Endothelial cell of umbilical vein (primary cell): ENCODE data around the gene SH3RF3. TPM values are rescaled to one million over a fixed set of nuclear protein-coding genes. Genes with fewer than 3 reads are reported as not detected.

Source experiments
- BruUV-seq: library from RNA; stranded (reverse); fragments of 400-500 nt; replicated peaks from 2 replicates; lab custom pipeline; 2021; lab: Mats Ljungman, UMichigan
- CTCF ChIA-PET: fragments of 300-600, 350-600 bp; sonication (Branson Sonifier 250); formaldehyde crosslinking; loops from one replicate; lab custom pipeline; 2021; ENCODE audit warnings: antibody characterized with exemption, inconsistent platforms; lab: Charles Lee
- POLR2A ChIA-PET: fragments of 300-600, 350-600 bp; sonication (Branson Sonifier 250); formaldehyde crosslinking; loops from one replicate; lab custom pipeline; 2021; ENCODE audit warnings: antibody characterized with exemption, inconsistent platforms; lab: Charles Lee
- DNase-seq: peaks from one replicate; pipeline ENCODE4 v3.0.0-alpha.2; 2011; ENCODE audit warnings: low read depth, low spot score
- FAIRE-seq: peaks from 2 replicates; lab custom pipeline; 2011; peaks lifted over from hg19 to GRCh38; lab: Jason Lieb, UNC
- H2AFZ ChIP-seq: 2 replicates; pipeline ENCODE4 v1.6.0; 2012; ENCODE audit warnings: low read depth, low read length, control low read depth, inconsistent platforms
- H3K27ac ChIP-seq: 2 replicates; pipeline ENCODE4 v1.5.1; 2011; ENCODE audit warnings: low read depth, mild to moderate bottlenecking, control low read depth, low read length, moderate library complexity; ENCODE audit not compliant: insufficient read depth
- H3K27me3 ChIP-seq, 2 experiments: 2 replicates each; pipeline versions ENCODE4 v1.6.0 to v1.6.1; 2011; ENCODE audit warnings: low read length in 2 of 2, mixed read lengths in 1 of 2; ENCODE audit not compliant: control insufficient read depth in 2 of 2, insufficient read depth in 2 of 2
- H3K36me3 ChIP-seq, 2 experiments: 2 replicates in 1 of 2; 3 replicates in 1 of 2; pipeline ENCODE4 v1.5.1; 2011; ENCODE audit warnings: low read length in 2 of 2, mild to moderate bottlenecking in 1 of 2, moderate library complexity in 1 of 2; ENCODE audit not compliant: control insufficient read depth in 2 of 2, insufficient read depth in 2 of 2; ENCODE audit errors: extremely low read depth in 1 of 2
- H3K4me1 ChIP-seq: 3 replicates; pipeline ENCODE4 v1.5.1; 2011; ENCODE audit warnings: mild to moderate bottlenecking, low read length; ENCODE audit not compliant: control insufficient read depth, insufficient read depth; ENCODE audit errors: extremely low read depth
- H3K4me2 ChIP-seq: 2 replicates; pipeline ENCODE4 v1.6.1; 2011; ENCODE audit warnings: low read length, control low read depth, mixed read lengths; ENCODE audit not compliant: insufficient read depth
- H3K4me3 ChIP-seq, 3 experiments: fragments of 200-600 bp in 1 of 3; sonication (generic), shearing (Covaris generic) in 1 of 3; replicated peaks in 1 of 3; 2 replicates each; pipeline ENCODE4 v1.5.1; 2011 to 2016; ENCODE audit warnings: control low read depth in 3 of 3, low read length in 3 of 3, mild to moderate bottlenecking in 2 of 3, inconsistent platforms in 1 of 3, low read depth in 1 of 3, moderate library complexity in 1 of 3; ENCODE audit not compliant: insufficient read depth in 1 of 3
- H3K79me2 ChIP-seq: 2 replicates; pipeline ENCODE4 v1.6.0; 2012; ENCODE audit warnings: low read length, inconsistent platforms; ENCODE audit not compliant: control insufficient read depth, insufficient read depth
- H3K9ac ChIP-seq: replicated peaks from 2 replicates; pipeline ENCODE3; 2011; ENCODE audit warnings: low read length, control low read depth; ENCODE audit not compliant: insufficient read depth; ENCODE audit errors: extremely low read depth
- H3K9me1 ChIP-seq: replicated peaks from 3 replicates; pipeline ENCODE4 v1.6.0; 2011; ENCODE audit warnings: mild to moderate bottlenecking, low read length; ENCODE audit not compliant: control insufficient read depth, insufficient read depth; ENCODE audit errors: extremely low read depth
- H3K9me3 ChIP-seq: replicated peaks from 2 replicates; pipeline ENCODE4 v1.5.1; 2012; ENCODE audit warnings: low read length, inconsistent platforms; ENCODE audit not compliant: control insufficient read depth, insufficient read depth
- H4K20me1 ChIP-seq: replicated peaks from 2 replicates; pipeline ENCODE3; 2011; ENCODE audit warnings: mild to moderate bottlenecking, low read length; ENCODE audit not compliant: control insufficient read depth, insufficient read depth; ENCODE audit errors: extremely low read depth
- CTCF ChIP-seq, 2 donors: IDR thresholded peaks; 1 replicate in 1 of 2; 2 replicates in 1 of 2; pipeline ENCODE4 v1.5.1; 2011; ENCODE audit warnings: low read length in 2 of 2, mild to moderate bottlenecking in 2 of 2, moderate library complexity in 2 of 2, control low read depth in 1 of 2, inconsistent platforms in 1 of 2, low read depth in 1 of 2; ENCODE audit not compliant: insufficient read depth in 1 of 2; ENCODE audit errors: extremely low read depth in 1 of 2
- EZH2 ChIP-seq: IDR thresholded peaks from 2 replicates; pipeline ENCODE4 v1.6.1; 2012; ENCODE audit warnings: borderline replicate concordance, low read depth, mild to moderate bottlenecking, moderate library complexity, low read length, inconsistent platforms; ENCODE audit not compliant: severe bottlenecking
- FOS ChIP-seq: IDR thresholded peaks from 2 replicates; pipeline ENCODE4 v1.6.1; 2011; ENCODE audit warnings: mild to moderate bottlenecking, low read length, moderate library complexity, borderline replicate concordance; ENCODE audit not compliant: insufficient read depth
- GATA2 ChIP-seq: IDR thresholded peaks from 2 replicates; pipeline ENCODE4 v1.7.0; 2011; ENCODE audit warnings: low read depth, mild to moderate bottlenecking, moderate library complexity, mixed read lengths, low read length; ENCODE audit not compliant: insufficient read length, insufficient read depth
- JUN ChIP-seq: IDR thresholded peaks from 2 replicates; pipeline ENCODE4 v1.6.1; 2011; ENCODE audit warnings: borderline replicate concordance, low read depth; ENCODE audit not compliant: insufficient read length, insufficient read depth
- MAX ChIP-seq: IDR thresholded peaks from 2 replicates; pipeline ENCODE4 v1.6.1; 2011; ENCODE audit not compliant: insufficient read depth, insufficient read length
- MYC ChIP-seq: IDR thresholded peaks from one replicate; pipeline ENCODE4 v1.6.1; 2011; ENCODE audit warnings: mild to moderate bottlenecking, low read depth, low read length
- POLR2A ChIP-seq: IDR thresholded peaks from 2 replicates; pipeline ENCODE4 v1.6.1; 2012; ENCODE audit warnings: low read depth, mild to moderate bottlenecking, control low read depth, low read length
- POLR2AphosphoS5 ChIP-seq: IDR thresholded peaks from 2 replicates; pipeline ENCODE4 v1.6.1; 2012; ENCODE audit warnings: low read depth, mild to moderate bottlenecking, control low read depth, low read length, moderate library complexity; ENCODE audit not compliant: insufficient read depth
- dilution Hi-C: fragments of 300-500 bp; cut with MboI; formaldehyde crosslinking; loops from one replicate; pipeline ENCODE4 v1.15.0; 2019; ENCODE audit warnings: low sequenced_read_pairs; ENCODE audit not compliant: extremely low pct_ligation_motif_present
- intact Hi-C: fragments of 100-400 bp; cut with micrococcal nuclease; formaldehyde crosslinking; loops from one replicate; pipeline ENCODE4 v1.10.0; 2022
- polyA plus RNA-seq, 4 experiments: library from polyadenylated mRNA; depleted of rRNA in 3 of 4; stranded (reverse) in 3 of 4; unstranded in 1 of 4; fragments of >200 nt; gene quantifications; 2 replicates each; pipeline versions ENCODE4 v1.2.1 to v1.2.3, GENCODE V29; 2011 to 2012; ENCODE audit warnings: missing spikeins in 1 of 4
- total RNA-seq: library from RNA; stranded (reverse); gene quantifications from 2 replicates; pipeline ENCODE4 v1.2.3, GENCODE V29; 2021

Gene SH3RF3
- total and polyA plus RNA-seq, 2 donors (not counting 3 experiments of a cell fraction or from before 2014, with no cell fraction given), result 3.8 to 14.7 TPM

- ChIA-PET CTCF (no interaction called here), POLR2A (no interaction called here)
- no peak overlapping the region for H3K9ac ChIP-seq
- no peak overlapping the region for H3K4me2 ChIP-seq
- intact Hi-C loops, result loop anchor here (10.0 kb wide), 1 partner anchor 551 kb away; no protein-coding TSS in a partner anchor
- H3K27ac ChIP-seq, result no peak overlapping the region
- H3K9me1 ChIP-seq, result no peaks in the 10 kb centered on the region
- no TSS peak for BruUV-seq
- DNase-seq (no peak), FAIRE-seq (no peak)
- H2AFZ ChIP-seq, result no peak overlapping the region
- no peaks in the 10 kb centered on the region for H3K36me3 ChIP-seq
- peaks cover under 1% of the 10 kb centered on the region for H3K4me1 ChIP-seq
- dilution Hi-C loops, result no loop called here
- H4K20me1 ChIP-seq, result no peaks in the 10 kb centered on the region
- H3K9me3 ChIP-seq, result no peaks in the 10 kb centered on the region
- no peak overlapping the region for H3K4me3 ChIP-seq
- H3K27me3 ChIP-seq, result peaks cover 2% of the 10 kb centered on the region in 2 experiments
- TF ChIP-seq MAX, result no peak
- no peak for TF ChIP-seq MYC
- TF ChIP-seq JUN, result no peak
- no peak for TF ChIP-seq FOS
- TF ChIP-seq EZH2, result no peak
- TF ChIP-seq CTCF (IDR thresholded peaks at IDR 0.05; ENCODE audit: extremely low read depth in 1 of 2, insufficient read depth in 1 of 2, low read depth in 1 of 2, low read length in 2 of 2), result no peak
- TF ChIP-seq POLR2A, result no peak
- TF ChIP-seq POLR2AphosphoS5, result no peak
- TF ChIP-seq GATA2, result no peak
- H3K79me2 ChIP-seq, result no peaks in the 10 kb centered on the region
Observed at GRCh38 chr2:109083771-109084170, 45.2 kb upstream of the SH3RF3 start.
